ENCODE measurements around the gene USP2. TPM values are rescaled to one million over a fixed set of nuclear protein-coding genes. Genes with fewer than 3 reads are reported as not detected.

USP2 gene
- total and polyA plus RNA-seq, 2 of the 4 experiments (the other 2 are of a cell fraction): 0.18 to 0.79 TPM

DNA sequence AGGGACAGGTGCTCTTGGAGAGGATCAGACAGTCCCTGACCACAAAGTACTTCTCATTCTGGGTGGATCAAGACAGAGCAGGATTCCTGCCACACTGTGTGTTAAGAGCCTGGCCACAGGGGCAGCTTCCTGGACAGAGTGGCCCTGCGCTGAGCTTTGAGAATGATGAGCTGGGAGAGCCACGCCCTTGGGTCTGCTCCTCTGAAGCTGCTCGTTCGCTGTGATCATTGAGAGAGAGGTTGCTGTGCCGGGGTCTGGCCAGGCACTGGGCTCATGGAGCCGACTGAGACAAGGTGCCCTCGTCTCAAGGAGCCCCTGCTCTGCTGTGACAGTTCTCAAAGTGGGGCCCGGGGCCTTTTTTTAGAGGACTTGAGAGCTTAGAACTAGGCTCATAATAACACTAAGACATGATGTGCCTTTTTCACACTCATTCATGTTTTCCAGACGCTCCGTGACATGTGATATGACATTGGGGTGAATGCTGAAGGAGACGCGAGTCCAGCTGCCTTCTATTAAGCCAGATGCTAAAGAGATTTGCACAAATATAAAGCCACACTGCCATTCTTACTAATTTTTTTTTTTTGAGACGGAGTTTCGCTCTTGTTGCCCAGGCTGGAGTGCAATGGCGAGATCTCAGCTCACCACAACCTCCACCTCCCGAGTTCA lies 33.4 kb downstream of the USP2 start:
- CTCF ChIA-PET: interaction anchor here (1.2 kb wide), 2 partner anchors 8 to 14 kb away, joined by 3 to 6 read pairs; no protein-coding TSS in a partner anchor
- Histone ChIP-seq H3K9me1 (ENCODE audit: insufficient read depth, low read length) (no peaks in the 10 kb centered on the region), H3K27ac (ENCODE audit: insufficient read depth, low read length) (no peak overlapping the region), H2BK5ac (ENCODE audit: low read depth, low read length, poor library complexity, severe bottlenecking) (no peak overlapping the region), H3K9me3 (ENCODE audit: control insufficient read depth, insufficient read depth, low read length) (no peaks in the 10 kb centered on the region), H2BK15ac (ENCODE audit: low read depth, low read length) (no peak overlapping the region), H3K18ac (ENCODE audit: low read depth, low read length) (no peak overlapping the region), H2BK120ac (ENCODE audit: low read depth, low read length) (no peak overlapping the region), H3K23ac (ENCODE audit: low read depth, low read length) (no peak overlapping the region), H3K36me3 (ENCODE audit: control insufficient read depth, insufficient read depth, low read length) (no peaks in the 10 kb centered on the region), H4K91ac (ENCODE audit: insufficient read depth, low read depth, low read length) (no peak overlapping the region), H3K4me3 (ENCODE audit: insufficient read depth, low read depth, low read length) (no peak overlapping the region), H3K9ac (ENCODE audit: low read depth, low read length) (no peak overlapping the region), H4K5ac (ENCODE audit: low read depth, low read length) (no peak overlapping the region), H4K8ac (ENCODE audit: low read depth in 2 of 2, low read length in 2 of 2) (no peak overlapping the region), H3K4me2 (ENCODE audit: low read depth, low read length) (no peak overlapping the region), H3K56ac (ENCODE audit: extremely low read depth, insufficient read depth, low read length) (no peak overlapping the region), H4K20me1 (ENCODE audit: insufficient read depth, low read length) (no peaks in the 10 kb centered on the region), H3K27me3 (ENCODE audit: control insufficient read depth, insufficient read depth, low read length) (peaks cover 40% of the 10 kb centered on the region), H3K4ac (ENCODE audit: low read depth, low read length) (no peak overlapping the region), H3K79me1 (ENCODE audit: low read depth in 1 of 2, low read length in 2 of 2) (no peaks in the 10 kb centered on the region), H3K14ac (replicated peaks; ENCODE audit: low read depth, low read length) (no peak overlapping the region), H2AFZ (replicated peaks; ENCODE audit: low read length, poor library complexity) (no peak overlapping the region), H2AK9ac (replicated peaks; ENCODE audit: low read depth, low read length, poor library complexity) (no peak overlapping the region), H2BK20ac (ENCODE audit: low read depth, low read length) (no peak overlapping the region), H3K4me1 (ENCODE audit: control insufficient read depth, insufficient read depth, low read length) (no peaks in the 10 kb centered on the region), H2AK5ac (ENCODE audit: low read depth, low read length) (no peak overlapping the region)
- no peak for DNase-seq
- WGBS, 2 experiments (ENCODE audit: extremely low coverage in 2 of 2, insufficient read length in 1 of 2): 40% methylated on average over 3 of the region's 16 CpGs; no CpG with 5 or more reads in 1 of the 2 experiments
- TF ChIP-seq, protein P1, sequence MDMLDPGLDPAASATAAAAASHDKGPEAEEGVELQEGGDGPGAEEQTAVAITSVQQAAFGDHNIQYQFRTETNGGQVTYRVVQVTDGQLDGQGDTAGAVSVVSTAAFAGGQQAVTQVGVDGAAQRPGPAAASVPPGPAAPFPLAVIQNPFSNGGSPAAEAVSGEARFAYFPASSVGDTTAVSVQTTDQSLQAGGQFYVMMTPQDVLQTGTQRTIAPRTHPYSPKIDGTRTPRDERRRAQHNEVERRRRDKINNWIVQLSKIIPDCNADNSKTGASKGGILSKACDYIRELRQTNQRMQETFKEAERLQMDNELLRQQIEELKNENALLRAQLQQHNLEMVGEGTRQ (IDR thresholded peaks at IDR 0.05; ENCODE audit: low read depth, low read length): no peak
- no peak for TF ChIP-seq FOS (IDR thresholded peaks at IDR 0.05; ENCODE audit: low read depth, low read length)
- TF ChIP-seq POLR2A (IDR thresholded peaks at IDR 0.05; ENCODE audit: low read depth, low read length): no peak
- TF ChIP-seq NFE2L2 (IDR thresholded peaks at IDR 0.05; ENCODE audit: low read depth, low read length): no peak
- no peak for TF ChIP-seq MAFK (IDR thresholded peaks at IDR 0.05; ENCODE audit: low read depth, low read length)
- no peak for TF ChIP-seq MXI1 (IDR thresholded peaks at IDR 0.05; ENCODE audit: borderline replicate concordance, low read depth, low read length)
- no peak for TF ChIP-seq BHLHE40 (IDR thresholded peaks at IDR 0.05; ENCODE audit: low read depth, low read length)
- TF ChIP-seq RFX5 (IDR thresholded peaks at IDR 0.05; ENCODE audit: low read depth, low read length): no peak
- no peak for TF ChIP-seq MAZ (IDR thresholded peaks at IDR 0.05; ENCODE audit: borderline replicate concordance, low read depth, low read length)
- TF ChIP-seq SMC3 (IDR thresholded peaks at IDR 0.05; ENCODE audit: low read depth, low read length): no peak
- TF ChIP-seq CEBPB (IDR thresholded peaks at IDR 0.05; ENCODE audit: low read depth, low read length): no peak
- no peak for TF ChIP-seq RCOR1 (IDR thresholded peaks at IDR 0.05; ENCODE audit: insufficient replicate concordance, low read length)
- TF ChIP-seq RAD21 (IDR thresholded peaks at IDR 0.05; ENCODE audit: low read length): no peak
- no peak for TF ChIP-seq CHD1 (IDR thresholded peaks at IDR 0.05; ENCODE audit: low read depth, low read length)
- dilution Hi-C loops (cut with HindIII; ENCODE audit: low sequenced_read_pairs, unreplicated experiment): no loop called here
- intact Hi-C loops (cut with micrococcal nuclease): no loop called here
- no TSS peak for BruUV-seq (replicated peaks)
- in situ Hi-C loops (cut with MboI; ENCODE audit: low sequenced_read_pairs): no loop called here
- no peak for ATAC-seq (ENCODE audit: low read depth)
- POLR2A ChIA-PET (ENCODE audit: unreplicated experiment): no interaction called here

Data from IMR-90 (cell line).